HTERT RPE-1 (cell line): ENCODE results near the gene LRP2.

ENCODE experiments used
- in situ Hi-C: fragments of 300-500 bp; cut with MboI; formaldehyde crosslinking; loops from 4 replicates; pipeline ENCODE4 v1.14.3; 2020; ENCODE audit warnings: low sequenced_read_pairs

LRP2 gene

DNA sequence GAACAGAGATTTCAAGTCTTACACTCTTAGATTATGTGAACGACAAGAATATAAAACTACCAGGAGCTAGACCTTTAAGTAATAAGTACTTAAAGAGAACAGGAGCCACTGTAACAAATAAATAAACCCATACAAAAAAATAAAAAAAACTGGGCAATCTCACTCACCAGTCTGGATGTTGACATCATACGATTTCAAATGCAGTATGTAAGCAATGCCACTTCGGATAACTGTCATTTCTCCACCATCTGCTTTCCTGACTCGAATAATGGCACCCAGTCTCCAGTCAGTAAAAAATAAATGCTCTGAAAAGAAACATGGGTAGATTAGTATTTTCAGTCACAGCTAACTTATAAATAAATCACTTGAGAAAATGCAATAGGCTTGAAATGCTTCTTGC is 115.1 kb downstream of the LRP2 start:
- in situ Hi-C loops = no loop called here

DNA sequence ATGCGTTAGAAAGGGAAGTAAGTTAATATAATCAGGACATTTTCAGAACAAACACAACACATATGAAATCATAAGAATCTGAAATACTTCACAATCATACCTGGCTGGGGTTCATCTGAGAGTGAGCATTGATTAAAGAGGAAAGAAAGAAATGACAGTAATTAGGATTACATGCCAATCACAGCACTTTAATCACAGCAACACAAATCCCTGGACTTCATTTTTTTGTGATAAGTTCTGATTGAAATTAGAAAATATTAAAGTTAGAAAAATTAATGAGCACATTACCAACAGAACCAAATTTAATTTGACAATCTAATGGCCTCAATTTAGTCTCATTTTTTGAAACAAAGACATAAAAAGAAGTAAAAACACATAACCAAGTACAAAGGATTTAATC is 121.9 kb downstream of the LRP2 start:
- in situ Hi-C loops = no loop called here

DNA sequence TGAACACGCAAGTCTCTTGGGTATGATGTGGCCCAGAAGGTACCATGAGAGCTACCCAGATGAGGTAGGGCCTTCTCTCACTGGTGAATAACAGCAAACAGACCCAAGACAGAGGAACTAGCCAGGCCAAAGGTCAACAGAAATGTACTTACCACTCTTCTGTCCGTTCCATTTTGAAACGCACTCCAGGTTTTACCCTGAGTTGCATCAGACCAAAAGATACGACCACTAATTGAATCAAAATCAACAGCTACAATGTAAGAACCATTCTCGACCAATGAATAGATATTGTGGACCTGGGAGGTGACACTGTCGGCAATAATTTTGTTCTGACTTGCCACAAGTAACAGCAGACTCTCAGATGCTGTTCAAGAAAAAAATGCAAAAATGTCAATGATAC is 124.4 kb downstream of the LRP2 start:
- in situ Hi-C loops = no loop called here

DNA sequence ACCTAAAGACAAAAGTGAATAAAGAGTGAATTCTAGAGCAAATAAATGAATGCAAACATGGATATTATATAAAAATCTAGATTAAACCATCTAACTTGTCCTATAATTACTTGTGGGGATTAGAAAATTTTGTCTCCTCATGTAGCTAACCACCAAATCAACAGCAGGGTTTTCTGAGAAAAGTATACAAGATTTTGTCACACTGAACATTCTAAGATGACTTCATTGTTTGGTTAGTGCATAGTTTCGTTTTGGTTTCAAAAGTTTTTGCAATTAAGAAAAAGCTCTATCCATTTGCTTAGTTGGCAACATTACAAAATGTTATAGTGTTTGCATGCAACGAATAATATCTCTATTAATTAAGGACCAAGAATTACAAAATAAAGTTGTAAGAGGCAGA is 125.0 kb downstream of the LRP2 start:
- in situ Hi-C loops = no loop called here

DNA sequence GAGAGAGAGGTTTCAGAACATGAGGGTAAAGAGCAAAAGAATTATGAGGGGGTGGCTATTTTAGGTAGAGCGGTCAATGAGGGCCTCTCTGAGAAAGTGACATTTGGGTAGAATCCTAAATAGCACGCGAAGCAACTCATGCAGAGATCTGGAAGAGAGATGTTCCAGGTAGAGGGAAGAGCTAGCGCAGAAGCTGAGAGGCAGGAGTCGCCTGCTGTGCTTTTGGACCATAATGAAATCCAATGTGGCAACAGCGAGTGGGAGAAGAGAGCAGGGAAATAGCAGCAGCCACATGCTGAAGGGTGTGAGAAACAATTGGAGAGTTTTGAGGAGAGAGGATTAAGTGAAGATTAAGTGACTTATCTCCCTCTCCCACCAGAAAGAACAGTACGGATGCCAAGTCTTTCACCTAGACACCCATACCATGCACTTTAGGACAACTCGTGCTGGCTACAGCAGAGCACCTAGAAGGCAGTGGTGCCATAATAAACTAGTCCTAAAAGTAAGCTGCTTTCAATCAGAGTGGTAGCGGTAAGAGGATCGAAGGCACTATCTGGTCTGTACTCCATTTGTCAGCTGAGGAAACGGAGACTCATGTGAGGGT is 129.7 kb downstream of the LRP2 start:
- in situ Hi-C loops = no loop called here

DNA sequence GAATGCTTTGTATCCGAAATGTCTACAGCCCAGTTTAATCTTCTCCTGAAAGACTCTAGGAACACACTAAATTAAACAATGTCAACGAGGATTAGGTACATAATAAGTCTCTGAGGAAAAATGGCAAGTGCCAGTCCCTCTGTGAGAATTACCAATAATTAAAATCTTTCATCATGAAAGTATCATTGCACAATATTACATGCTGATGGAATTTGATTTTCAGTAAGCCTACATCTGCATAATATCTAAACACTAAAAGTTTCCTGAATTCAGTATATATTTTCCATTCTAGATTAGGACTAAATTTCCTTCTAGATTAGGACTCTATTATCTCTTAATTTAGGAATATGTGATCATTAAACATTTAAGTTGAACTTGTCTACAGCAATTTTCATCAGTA is 132.1 kb downstream of the LRP2 start:
- in situ Hi-C loops = no loop called here

DNA sequence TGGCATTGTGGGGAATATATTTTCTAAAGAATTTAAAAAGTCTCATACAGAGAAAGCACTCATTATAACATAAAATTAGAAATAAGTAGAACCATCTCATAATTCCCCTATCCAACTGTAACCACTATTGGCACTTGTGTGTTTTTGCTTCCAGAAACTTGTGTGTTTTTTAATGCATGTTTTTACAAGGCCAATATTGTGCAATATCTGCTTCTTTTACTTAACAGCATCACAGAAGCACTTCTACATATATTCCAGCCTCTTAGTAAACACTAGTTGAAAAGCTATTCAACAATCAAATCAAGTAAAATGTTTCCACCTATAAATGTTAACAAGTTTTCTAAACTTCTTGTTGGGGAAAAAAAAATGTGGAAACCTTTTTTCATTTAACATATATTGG is 132.7 kb downstream of the LRP2 start:
- in situ Hi-C loops = no loop called here

DNA sequence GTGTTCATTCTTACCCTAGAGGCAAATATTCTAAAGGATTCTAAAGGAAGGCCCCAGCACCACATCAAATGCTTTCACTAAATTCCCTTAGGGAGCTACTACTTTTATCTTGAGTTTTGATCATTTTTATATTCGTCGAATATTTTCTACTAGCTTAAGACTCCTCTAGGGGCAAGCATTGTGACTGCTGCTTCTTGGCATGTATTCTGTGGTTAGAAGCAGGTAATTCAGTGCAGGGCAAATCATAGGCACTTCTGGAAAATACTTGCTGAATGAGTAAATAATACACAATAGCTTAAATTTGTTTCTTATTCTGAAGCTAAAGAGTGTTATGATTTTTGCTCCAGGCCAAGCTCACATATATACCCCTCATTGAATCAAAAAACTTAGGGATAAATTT is 136.4 kb downstream of the LRP2 start:
- in situ Hi-C loops = no loop called here

DNA sequence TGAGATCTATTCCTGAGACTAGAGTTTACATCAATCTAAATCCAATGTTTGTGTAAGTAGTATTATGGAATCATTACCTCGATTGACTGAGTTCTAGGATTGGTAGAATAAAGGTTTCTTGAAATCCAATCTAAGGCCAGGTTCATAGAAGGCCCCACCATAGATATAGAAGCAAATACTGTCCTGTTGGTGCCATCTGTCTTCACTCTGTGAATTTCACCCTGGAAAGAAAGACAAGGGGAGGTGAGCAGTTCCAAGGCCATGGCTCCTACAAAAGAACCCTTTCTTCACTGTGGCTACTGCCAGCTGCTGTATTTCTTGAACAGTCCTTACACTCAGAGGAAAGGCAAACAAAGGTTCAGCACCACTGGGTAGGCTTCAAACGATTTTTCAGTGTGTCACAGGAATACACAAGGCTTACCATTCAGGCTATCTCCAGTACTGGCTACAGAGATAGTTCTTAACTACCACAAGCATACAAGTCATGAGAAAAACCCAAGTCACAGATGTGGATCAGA is 137.0 kb downstream of the LRP2 start:
- in situ Hi-C loops = no loop called here

DNA sequence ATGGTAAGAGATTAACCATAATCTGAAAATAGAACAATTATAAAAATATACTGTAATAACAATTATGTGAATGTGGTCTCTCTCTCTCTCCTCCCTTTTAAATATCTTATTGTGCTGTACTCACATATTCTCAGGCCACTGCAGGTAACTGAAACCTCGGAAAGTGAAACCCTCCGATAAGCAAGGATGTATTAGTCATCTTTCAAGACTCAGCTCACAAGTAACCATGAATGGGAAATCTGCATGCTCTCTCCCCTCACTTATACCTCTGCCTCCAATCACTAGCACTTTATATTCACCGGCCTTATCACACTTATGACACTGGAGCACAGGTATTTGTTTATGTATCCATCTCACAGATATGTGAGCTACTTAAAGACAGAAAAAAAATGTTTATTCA is 139.7 kb downstream of the LRP2 start:
- in situ Hi-C loops = no loop called here

DNA sequence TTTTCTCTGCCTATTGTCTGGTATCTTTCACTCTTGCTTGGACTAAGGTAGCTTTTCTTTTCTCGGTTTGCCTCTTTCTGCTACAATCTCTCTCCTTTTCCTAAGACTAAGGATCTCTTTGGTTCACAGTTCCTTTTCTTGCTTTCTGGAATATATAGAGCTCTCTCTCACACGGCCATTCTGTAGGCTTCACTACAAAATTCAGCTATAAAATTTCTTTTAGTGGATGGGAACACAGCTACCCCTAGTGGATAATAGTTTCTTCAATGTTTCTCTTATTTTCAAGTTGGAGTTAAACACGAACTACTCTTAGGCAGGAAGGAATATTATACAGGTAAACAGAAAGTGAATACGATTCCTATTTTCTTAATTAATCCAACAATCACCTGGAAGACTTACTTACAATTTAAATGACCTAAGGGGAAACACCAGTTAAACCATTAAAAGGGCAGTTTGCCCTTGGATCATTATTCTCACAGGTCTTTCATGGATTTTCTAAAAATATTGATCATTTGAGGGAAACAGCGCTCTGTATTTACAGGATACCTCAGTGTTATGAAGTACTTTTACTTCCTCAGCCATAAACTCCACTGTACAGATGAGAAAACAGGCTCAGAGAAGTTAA is 140.5 kb downstream of the LRP2 start:
- in situ Hi-C loops = no loop called here

DNA sequence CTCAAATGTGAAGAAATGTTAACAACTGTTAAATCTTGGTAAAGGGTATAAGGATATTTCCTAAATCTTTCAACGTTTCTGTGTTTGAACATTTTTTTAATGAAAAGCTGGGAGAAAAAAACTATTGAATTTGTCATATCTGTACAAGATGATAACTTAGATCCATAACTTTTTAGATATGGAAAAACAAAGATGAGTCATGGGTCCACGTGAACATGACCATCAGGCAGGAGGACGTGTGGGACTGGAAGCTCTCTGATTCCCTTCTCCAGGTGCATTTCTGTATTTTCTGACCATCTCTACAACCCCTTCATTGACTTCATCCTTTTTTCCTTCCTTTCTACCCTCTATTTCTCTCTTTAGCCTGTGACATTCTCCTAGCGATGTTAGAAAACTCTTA is 151.4 kb downstream of the LRP2 start:
- in situ Hi-C loops = no loop called here

DNA sequence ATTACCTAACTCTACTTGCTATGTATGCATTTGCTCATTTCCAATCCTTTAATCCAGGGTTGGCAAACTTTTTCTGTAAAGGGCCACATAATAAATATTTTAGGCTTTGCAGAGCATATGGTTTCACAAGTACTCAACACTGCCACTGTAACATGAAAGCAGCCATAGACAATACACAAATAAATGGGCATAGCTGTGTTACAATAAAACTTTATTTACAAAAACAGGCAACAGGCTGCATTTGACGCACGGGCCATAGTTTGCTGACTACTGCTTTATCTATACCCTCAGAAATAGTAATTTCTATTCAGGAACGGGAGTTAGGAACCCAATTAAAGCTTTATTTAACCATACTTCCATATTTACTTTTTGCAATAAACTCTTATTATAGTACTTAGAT is 154.3 kb downstream of the LRP2 start:
- in situ Hi-C loops = no loop called here

DNA sequence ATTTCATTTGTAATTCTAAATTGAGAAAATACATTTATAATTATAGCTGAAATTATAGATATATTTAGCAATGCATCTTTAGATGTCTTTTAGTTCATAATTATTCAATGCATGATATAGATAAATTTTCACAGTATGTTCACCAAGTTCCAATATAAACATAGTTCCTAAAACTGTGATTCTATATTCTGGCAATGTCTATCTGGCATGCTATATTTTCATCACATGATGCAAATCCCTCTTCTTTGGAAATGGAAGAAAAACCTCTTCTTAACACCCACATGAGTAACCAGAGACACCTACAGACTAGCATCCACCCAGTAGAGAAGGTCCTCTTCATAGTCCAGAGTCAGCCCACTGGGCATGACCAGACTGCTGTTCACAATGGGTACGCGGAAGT is 157.2 kb downstream of the LRP2 start:
- in situ Hi-C loops = no loop called here

DNA sequence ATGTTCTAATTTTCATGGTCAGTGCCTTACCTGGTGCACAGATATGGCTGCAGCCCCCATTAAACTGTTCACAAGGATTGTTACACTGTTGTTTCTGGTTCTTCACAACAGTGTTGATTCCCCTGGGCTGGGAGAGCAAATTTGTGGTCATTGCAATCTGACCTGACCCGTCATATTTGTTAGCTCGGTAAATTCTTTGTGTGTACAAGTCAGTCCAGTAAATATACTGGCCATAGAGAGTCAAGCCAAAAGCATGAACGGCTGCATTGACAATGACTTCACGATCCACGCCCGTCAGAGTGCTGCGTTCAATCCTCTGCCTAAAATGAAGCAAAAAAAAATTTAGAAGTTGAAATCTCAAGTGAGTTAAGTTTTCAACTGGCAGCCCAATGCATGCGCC is 158.4 kb downstream of the LRP2 start:
- in situ Hi-C loops = no loop called here

DNA sequence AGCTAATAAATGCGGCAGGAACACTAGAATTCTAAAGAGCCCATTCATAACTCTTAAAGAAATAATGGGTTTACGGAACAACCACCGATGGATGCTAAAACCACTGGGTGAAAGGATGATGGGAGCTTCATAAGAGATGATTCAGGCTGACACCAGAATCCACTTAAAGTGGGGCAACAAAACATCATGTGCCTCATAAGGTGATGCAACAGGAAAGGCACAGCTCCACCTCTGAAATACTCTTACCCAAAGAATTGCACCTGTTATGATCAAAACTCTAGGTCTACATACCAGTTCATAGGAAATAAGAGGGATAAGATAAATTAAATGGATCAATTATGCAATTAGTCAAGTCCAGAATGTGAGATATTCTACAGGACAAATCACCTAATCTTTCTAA is 161.6 kb downstream of the LRP2 start:
- in situ Hi-C loops = no loop called here

DNA sequence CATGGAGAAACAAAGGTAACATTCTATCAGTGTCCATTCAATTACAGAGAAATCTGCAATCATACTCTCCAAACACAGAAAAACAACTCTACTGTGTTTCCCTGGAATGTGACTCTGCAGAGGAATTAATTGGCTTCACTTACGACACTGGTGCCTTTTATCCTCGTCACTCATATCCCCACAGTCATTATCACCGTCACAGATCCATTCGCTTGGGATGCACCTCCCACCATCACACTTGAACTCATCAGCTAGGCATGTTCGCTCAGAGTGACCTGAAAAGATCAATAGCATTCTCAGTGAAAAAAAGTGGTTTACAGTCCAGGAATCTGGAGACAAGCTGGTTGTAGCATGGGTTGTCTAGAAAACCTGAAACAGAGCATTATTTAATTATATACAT is 168.7 kb downstream of the LRP2 start:
- in situ Hi-C loops = no loop called here

DNA sequence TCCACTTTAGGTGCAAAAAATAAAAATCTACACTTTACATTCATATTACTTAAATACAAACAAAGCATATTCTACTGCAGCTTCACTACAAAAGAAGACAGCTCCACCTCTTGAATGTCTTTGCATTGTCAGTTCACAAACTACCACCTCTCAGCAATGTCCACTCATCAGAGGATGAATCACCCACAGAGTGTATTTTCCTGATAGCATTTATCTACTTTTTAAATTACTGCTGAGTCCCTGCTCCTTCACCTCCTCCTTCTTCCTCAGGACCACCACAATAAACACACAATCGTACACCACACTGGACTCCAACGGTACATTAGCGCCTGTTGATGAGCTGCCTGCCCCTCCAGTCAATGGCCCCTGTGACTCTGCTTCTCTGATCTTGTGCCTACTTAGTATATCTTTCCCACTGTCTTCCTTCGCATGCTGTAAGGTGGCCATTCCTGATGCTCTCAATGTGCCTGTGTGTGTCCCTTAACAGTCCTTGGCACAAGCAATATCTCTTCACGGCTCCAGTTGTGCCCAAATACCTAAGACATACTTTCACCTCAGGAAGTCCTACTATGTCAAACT is 172.0 kb downstream of the LRP2 start:
- in situ Hi-C loops = no loop called here

DNA sequence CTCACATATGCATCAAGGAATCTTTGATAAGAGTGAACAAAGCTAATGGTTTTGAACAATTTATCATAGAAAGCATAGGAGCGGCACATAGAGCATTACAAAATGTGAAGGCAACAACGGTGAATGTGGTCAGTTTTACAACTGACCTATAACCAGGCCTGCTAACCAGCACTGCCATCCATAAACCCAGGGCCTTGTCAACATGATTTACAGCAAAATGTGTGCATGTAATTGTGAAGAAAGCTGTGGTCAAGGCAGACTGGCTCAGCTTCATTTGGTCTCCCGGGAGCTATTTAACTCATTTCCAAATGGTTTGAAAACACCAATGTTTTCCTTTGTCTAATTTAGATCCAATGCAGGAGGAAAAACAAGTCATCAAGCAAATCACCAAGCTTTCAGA is 173.2 kb downstream of the LRP2 start:
- in situ Hi-C loops = no loop called here

DNA sequence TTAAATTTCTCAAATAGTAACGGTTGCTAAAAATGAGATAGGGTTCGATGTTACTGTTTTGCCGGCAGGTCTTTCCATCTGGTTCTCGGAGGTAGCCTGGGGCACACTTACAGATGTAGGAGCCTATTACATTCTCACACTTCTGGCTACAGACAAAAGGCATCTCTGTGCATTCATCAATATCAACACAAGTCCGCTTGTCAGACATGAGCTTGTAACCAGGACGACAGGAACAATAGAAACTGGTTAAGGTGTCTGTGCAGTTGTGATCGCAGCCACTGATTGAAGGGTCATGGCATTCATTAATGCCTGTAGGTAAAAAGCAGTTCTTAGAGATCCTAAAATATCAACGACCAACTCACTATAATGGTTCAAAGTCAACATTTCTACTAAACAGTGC is 176.6 kb downstream of the LRP2 start:
- in situ Hi-C loops = no loop called here

DNA sequence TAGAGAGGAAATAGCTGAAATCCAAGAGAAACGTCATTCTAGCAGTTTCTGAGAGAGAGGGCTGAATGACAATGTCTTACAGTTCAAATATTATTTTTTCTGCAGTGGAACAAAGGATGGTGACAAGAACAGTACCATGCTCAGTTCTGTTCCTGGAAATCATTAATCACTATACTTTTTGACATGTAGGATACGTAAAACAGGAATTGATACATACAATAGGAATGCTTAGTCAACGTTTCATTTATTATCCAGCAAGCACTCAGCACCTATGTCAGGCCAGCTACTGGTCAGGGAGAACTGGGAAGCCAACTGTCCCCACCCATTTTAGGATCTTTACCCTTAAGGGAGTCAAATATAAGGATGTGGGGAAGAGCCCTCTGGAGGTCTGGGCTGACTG is 178.3 kb downstream of the LRP2 start:
- in situ Hi-C loops = no loop called here

DNA sequence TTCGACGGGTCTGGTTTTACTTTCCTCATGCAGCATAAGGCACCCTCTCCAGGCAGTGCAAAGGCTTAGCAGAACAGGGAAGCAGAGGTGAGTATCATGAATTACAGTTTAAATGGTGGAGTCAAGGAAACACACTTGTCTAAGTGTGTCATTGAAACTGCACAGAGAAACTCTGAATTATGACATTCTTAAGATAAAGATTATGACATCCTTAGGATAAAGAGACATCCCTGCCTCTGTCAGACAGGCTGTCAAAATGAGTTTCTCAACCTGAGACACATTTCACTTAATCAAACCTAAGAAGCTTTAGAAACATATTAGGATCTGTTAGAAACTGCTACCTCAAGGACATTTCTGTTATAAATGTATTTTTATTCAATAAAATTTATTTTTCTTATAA is 179.8 kb downstream of the LRP2 start:
- in situ Hi-C loops = no loop called here
